Ishikawa (cell line): ENCODE measurements around the gene CD300LD.

ENCODE experiments used
- CREB1 ChIP-seq: IDR thresholded peaks from 2 replicates; pipeline ENCODE4 v1.6.1; 2012; ENCODE audit warnings: low read depth
- EP300 ChIP-seq: IDR thresholded peaks from 2 replicates; pipeline ENCODE4 v1.6.1; 2012; ENCODE audit warnings: borderline replicate concordance
- NFIC ChIP-seq: IDR thresholded peaks from 2 replicates; pipeline ENCODE4 v1.6.1; 2012
- TAF1 ChIP-seq: IDR thresholded peaks from 2 replicates; pipeline ENCODE4 v1.6.1; 2012; ENCODE audit warnings: low read depth, mild to moderate bottlenecking
- TEAD4 ChIP-seq: IDR thresholded peaks from 2 replicates; pipeline ENCODE4 v1.6.1; 2012
- YY1 ChIP-seq: IDR thresholded peaks from 2 replicates; pipeline ENCODE4 v1.6.1; 2012; ENCODE audit warnings: low read depth
- TF ChIP-seq, protein P1 (sequence below): IDR thresholded peaks from 2 replicates; pipeline ENCODE4 v1.6.1; 2012

DNA sequence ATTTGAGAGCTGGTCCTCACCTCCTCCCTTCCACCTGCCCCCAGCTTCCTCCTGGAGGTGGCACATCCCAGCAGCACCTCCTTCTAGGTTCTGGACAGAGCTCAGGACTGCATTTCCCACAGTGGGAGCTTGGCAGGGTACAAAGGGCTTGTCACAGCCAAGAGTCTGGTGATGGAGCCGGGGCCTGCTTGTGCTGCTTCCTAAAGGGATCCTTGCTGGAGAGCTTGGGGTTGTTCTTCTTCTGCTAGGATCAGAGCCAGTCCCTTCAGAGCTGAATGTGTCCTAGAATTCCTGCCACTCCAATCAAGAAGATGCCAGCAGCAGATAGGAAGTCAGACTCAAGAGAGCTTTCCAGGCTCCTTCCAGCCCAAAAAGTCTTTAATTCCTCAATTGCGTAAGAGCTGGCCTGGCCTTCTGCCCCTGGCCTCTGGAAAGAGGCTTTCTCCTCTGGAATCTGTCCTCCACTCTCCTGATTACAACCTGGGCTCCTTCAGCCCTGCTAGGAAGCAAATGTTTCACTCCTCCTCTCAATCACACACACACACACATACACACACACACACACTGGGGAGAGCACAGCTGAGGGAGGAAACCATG lies 27.1 kb upstream of the CD300LD start:
- TF ChIP-seq NFIC: no peak
- TF ChIP-seq TAF1: no peak
- TF ChIP-seq YY1: no peak
- TF ChIP-seq, protein P1, sequence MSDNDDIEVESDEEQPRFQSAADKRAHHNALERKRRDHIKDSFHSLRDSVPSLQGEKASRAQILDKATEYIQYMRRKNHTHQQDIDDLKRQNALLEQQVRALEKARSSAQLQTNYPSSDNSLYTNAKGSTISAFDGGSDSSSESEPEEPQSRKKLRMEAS: no peak
- TF ChIP-seq EP300: no peak
- TF ChIP-seq TEAD4: no peak
- TF ChIP-seq CREB1: no peak
